22Rv1 (cell line): ENCODE results near the gene TNRC6C.

ENCODE experiments used
- H3K27ac ChIP-seq: fragments of 450-650 bp; 2 replicates; pipeline ENCODE4 v1.5.1; 2017
- ZFX ChIP-seq: fragments of 450-650 bp; IDR thresholded peaks from 2 replicates; pipeline ENCODE4 v1.6.1; 2017; ENCODE audit warnings: antibody characterized with exemption, borderline replicate concordance
- TF ChIP-seq, protein P1 (sequence below): fragments of 450-650 bp; IDR thresholded peaks from 2 replicates; pipeline ENCODE4 v1.5.1; 2017; ENCODE audit warnings: mild to moderate bottlenecking

TNRC6C gene

DNA sequence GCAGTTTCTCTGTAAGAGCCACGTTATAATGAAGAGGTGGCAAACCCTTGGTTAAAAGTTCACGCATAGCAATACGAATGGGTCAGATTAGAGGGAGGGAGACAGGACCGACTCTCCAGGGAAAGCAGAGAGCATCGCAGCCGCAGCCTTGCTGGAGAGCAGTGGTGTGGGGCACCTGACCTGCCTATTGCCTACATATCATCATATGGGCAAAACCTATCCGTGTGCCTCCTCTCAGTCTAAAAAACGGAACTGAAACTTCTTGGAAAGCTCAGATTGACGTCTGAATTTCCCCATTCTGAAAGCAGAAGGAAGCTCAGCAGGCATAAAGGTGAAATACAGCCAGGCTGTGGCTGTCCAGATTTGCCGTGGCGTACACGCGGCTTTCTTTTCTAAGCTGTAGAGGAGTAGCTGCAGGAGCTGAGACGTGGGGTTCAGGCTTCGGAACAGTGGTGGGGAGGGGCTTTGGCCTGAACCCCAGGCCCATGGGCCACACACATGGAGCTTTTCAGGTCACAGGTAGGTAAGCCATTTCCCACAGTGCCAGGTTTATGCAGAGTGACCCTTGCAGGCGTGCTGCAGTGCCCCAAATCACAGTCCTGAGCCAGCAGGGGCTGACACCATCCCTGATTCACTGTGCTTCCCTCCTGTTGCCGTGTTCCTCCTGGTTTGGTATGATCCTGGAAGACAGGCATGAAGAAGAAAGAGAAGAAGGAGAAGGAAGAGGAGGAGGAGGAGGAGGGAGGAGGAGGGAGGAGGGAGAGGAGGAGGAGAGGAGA lies 41.6 kb upstream of the TNRC6C start:
- no peak overlapping the region for H3K27ac ChIP-seq

DNA sequence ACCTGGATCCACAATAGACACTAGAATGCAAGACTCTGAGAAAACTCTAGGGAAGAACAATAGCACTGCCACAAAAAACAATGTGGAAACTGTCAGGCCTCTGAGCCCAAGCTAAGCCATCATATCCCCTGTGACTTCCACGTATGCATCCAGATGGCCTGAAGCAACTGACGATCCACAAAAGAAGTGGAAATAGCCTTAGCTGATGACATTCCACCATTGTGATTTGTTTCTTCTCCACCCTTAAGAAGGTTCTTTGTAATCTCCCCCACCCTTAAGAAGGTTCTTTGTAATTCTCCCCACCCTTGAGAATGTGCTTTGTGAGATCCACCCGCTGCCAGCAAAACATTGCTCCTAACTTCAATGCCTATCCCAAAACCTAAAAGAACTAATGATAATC lies 39.2 kb upstream of the TNRC6C start:
- no peak for TF ChIP-seq ZFX
- TF ChIP-seq, protein P1, sequence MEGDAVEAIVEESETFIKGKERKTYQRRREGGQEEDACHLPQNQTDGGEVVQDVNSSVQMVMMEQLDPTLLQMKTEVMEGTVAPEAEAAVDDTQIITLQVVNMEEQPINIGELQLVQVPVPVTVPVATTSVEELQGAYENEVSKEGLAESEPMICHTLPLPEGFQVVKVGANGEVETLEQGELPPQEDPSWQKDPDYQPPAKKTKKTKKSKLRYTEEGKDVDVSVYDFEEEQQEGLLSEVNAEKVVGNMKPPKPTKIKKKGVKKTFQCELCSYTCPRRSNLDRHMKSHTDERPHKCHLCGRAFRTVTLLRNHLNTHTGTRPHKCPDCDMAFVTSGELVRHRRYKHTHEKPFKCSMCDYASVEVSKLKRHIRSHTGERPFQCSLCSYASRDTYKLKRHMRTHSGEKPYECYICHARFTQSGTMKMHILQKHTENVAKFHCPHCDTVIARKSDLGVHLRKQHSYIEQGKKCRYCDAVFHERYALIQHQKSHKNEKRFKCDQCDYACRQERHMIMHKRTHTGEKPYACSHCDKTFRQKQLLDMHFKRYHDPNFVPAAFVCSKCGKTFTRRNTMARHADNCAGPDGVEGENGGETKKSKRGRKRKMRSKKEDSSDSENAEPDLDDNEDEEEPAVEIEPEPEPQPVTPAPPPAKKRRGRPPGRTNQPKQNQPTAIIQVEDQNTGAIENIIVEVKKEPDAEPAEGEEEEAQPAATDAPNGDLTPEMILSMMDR, result no peak
- H3K27ac ChIP-seq, result no peak overlapping the region

More for the DNA sequence above, 41.6 kb upstream of the TNRC6C start:
- no peak for TF ChIP-seq ZFX
- TF ChIP-seq, protein P1, result no peak

DNA sequence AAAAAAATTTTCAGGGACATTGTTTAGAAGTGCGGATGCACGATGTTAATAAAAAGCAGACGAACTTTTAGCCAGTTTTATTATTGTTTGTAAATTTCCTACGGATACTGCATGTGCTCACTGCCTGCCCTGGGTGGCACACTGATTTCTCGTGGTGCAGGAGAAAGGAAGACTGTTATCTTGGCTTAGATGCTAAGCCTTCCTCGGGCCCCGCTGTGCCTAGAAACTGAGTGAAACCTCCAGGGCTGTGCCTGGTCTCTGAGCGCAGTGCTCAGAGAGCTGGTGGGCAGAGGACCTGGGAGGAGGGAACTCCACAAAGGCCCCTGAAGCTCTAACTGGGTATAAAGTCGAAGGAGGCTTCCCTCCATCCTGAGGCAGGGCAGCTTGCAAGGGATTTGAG lies 35.4 kb upstream of the TNRC6C start:
- TF ChIP-seq, protein P1, result no peak
- TF ChIP-seq ZFX, result no peak
- no peak overlapping the region for H3K27ac ChIP-seq

GRCh38 chr17:77923776-77924513 lies 34.6 kb upstream of the TNRC6C start:
- TF ChIP-seq, protein P1, result no peak
- TF ChIP-seq ZFX, result no peak
- no peak overlapping the region for H3K27ac ChIP-seq

DNA sequence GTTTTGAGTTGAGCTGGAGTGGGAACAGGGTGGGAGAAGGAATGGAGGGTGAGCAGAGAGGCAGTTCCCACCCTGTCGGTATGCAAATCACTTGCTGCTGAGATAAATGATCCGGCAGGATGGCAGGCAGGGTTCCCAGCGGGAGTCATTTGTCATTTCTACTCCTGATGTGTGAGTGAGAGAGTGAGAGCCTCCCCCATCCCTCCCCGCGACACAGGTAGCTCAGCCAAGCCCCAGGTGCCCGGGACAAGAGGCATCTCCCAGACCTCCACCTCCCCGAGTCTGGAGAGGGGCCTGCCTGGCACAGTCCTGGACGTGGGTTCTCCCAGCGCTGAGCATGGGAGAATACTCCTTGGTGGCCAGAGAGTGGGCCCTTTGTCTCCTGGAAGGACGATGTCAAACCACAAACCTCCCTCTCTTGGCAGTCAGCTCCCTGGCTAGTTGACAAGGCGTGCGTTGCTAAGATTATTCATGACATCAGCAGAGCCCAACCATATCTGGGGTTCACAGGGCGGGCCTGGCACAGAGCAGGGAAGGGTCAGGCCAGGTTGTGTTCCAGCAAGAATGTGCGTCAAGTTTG lies 33.7 kb upstream of the TNRC6C start:
- TF ChIP-seq, protein P1, result no peak
- no peak for TF ChIP-seq ZFX
- H3K27ac ChIP-seq, result no peak overlapping the region

- no peak overlapping the region for H3K27ac ChIP-seq
- TF ChIP-seq ZFX, result no peak
- TF ChIP-seq, protein P1, result no peak
Observed at GRCh38 chr17:77925831-77926543, 32.5 kb upstream of the TNRC6C start.
